Body of pancreas (tissue), 4 donors: ENCODE results near the gene LRRC73. TPM values are rescaled to one million over a fixed set of nuclear protein-coding genes. Genes with fewer than 3 reads are reported as not detected.

Source experiments
- ATAC-seq: fragments of 150-250 bp; one replicate; pipeline ENCODE4 v1.9.1; 2016
- DNase-seq, 4 donors: peaks; one replicate each; pipeline ENCODE4 v3.0.0-alpha.2; 2019
- H3K27ac ChIP-seq, 4 donors: fragments of 200-600 bp; sonication (generic); 1 replicate in 3 of 4; 2 replicates in 1 of 4; pipeline versions ENCODE4 v1.5.1 to v1.6.1; 2016 to 2019; ENCODE audit warnings: mild to moderate bottlenecking in 1 of 4, mixed read lengths in 1 of 4, moderate library complexity in 1 of 4
- H3K27me3 ChIP-seq, 2 donors: fragments of 200-600 bp; sonication (generic); one replicate each; pipeline ENCODE4 v1.6.0; 2016; ENCODE audit warnings: mild to moderate bottlenecking in 1 of 2
- H3K36me3 ChIP-seq, 2 donors: fragments of 200-600 bp; sonication (generic); replicated peaks in 1 of 2; 2 replicates each; pipeline ENCODE4 v1.5.1; 2016; ENCODE audit warnings: low read depth in 2 of 2; ENCODE audit not compliant: insufficient read depth in 1 of 2
- H3K4me1 ChIP-seq: fragments of 200-600 bp; sonication (generic); one replicate; pipeline ENCODE4 v1.6.0; 2016
- H3K4me3 ChIP-seq, 2 donors: fragments of 200-600 bp; sonication (generic); 1 replicate in 1 of 2; 2 replicates in 1 of 2; pipeline ENCODE4 v1.5.1; 2016 to 2019
- H3K9me3 ChIP-seq, 3 donors: fragments of 200-600 bp; sonication (generic); 1 replicate in 2 of 3; 2 replicates in 1 of 3; pipeline ENCODE4 v1.5.1; 2016
- POLR2A ChIP-seq, 3 donors: fragments of 450-650 bp; IDR thresholded peaks; one replicate each; pipeline ENCODE4 v1.6.1; 2016; ENCODE audit warnings: antibody characterized with exemption in 3 of 3, mild to moderate bottlenecking in 2 of 3
- WGBS, 2 donors: methylation state at CpG; one replicate each; pipeline ENCODE4 v1.1.5; 2017; 5-methylcytosine and 5-hydroxymethylcytosine counted together
- intact Hi-C: fragments of 100-400 bp; cut with DNase I; formaldehyde crosslinking; loops from one replicate; pipeline ENCODE4 v1.15.1; 2023
- total RNA-seq, 2 donors: library from RNA; depleted of rRNA; stranded (reverse); fragments of >200 nt; gene quantifications; one replicate each; pipeline ENCODE4 v1.1.0, GENCODE V29; 2016
- TF ChIP-seq, protein P1 (sequence below), 7 experiments: fragments of 450-650 bp in 4 of 7; fragments of 200-600 bp in 3 of 7; sonication (generic) in 3 of 7; IDR thresholded peaks; one replicate each; pipeline ENCODE4 v1.5.1; 2016 to 2019; ENCODE audit warnings: antibody characterized with exemption in 7 of 7

Gene LRRC73
- total RNA-seq, 2 donors from 2014 or later = not detected

GRCh38 chr6:43491750-43492661 lies 18.1 kb downstream of the LRRC73 start:
- peak in 2 of 4 donors; percentile 52 to 57 for DNase-seq
- intact Hi-C loops = no loop called here
- TF ChIP-seq, protein P1, sequence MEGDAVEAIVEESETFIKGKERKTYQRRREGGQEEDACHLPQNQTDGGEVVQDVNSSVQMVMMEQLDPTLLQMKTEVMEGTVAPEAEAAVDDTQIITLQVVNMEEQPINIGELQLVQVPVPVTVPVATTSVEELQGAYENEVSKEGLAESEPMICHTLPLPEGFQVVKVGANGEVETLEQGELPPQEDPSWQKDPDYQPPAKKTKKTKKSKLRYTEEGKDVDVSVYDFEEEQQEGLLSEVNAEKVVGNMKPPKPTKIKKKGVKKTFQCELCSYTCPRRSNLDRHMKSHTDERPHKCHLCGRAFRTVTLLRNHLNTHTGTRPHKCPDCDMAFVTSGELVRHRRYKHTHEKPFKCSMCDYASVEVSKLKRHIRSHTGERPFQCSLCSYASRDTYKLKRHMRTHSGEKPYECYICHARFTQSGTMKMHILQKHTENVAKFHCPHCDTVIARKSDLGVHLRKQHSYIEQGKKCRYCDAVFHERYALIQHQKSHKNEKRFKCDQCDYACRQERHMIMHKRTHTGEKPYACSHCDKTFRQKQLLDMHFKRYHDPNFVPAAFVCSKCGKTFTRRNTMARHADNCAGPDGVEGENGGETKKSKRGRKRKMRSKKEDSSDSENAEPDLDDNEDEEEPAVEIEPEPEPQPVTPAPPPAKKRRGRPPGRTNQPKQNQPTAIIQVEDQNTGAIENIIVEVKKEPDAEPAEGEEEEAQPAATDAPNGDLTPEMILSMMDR (IDR thresholded peaks at IDR 0.05) = no peak
- TF ChIP-seq POLR2A (IDR thresholded peaks at IDR 0.05) = no peak
- H3K4me1 ChIP-seq = peaks cover 12% of the 10 kb centered on the region
- ATAC-seq = peak; percentile 25
- WGBS, 2 donors = 47 to 53% methylated on average over 4 to 10 of the region's 10 CpGs
- no peak overlapping the region for H3K4me3 ChIP-seq
- no peaks in the 10 kb centered on the region for H3K9me3 ChIP-seq
- H3K27me3 ChIP-seq = no peaks in the 10 kb centered on the region
- H3K27ac ChIP-seq = no peak overlapping the region
- no peaks in the 10 kb centered on the region for H3K36me3 ChIP-seq

GRCh38 chr6:43490523-43490939 lies 19.6 kb downstream of the LRRC73 start:
- no peak for ATAC-seq
- no peaks in the 10 kb centered on the region for H3K9me3 ChIP-seq
- DNase-seq = no peak
- H3K4me3 ChIP-seq = no peak overlapping the region
- no peak overlapping the region for H3K27ac ChIP-seq
- intact Hi-C loops = no loop called here
- TF ChIP-seq, protein P1 (IDR thresholded peaks at IDR 0.05) = no peak
- TF ChIP-seq POLR2A (IDR thresholded peaks at IDR 0.05) = no peak
- 80 to 81% methylated on average over 4 to 6 of the region's 6 CpGs for WGBS, 2 donors
- H3K36me3 ChIP-seq = no peaks in the 10 kb centered on the region
- peaks cover 12% of the 10 kb centered on the region for H3K4me1 ChIP-seq
- no peaks in the 10 kb centered on the region for H3K27me3 ChIP-seq

DNA sequence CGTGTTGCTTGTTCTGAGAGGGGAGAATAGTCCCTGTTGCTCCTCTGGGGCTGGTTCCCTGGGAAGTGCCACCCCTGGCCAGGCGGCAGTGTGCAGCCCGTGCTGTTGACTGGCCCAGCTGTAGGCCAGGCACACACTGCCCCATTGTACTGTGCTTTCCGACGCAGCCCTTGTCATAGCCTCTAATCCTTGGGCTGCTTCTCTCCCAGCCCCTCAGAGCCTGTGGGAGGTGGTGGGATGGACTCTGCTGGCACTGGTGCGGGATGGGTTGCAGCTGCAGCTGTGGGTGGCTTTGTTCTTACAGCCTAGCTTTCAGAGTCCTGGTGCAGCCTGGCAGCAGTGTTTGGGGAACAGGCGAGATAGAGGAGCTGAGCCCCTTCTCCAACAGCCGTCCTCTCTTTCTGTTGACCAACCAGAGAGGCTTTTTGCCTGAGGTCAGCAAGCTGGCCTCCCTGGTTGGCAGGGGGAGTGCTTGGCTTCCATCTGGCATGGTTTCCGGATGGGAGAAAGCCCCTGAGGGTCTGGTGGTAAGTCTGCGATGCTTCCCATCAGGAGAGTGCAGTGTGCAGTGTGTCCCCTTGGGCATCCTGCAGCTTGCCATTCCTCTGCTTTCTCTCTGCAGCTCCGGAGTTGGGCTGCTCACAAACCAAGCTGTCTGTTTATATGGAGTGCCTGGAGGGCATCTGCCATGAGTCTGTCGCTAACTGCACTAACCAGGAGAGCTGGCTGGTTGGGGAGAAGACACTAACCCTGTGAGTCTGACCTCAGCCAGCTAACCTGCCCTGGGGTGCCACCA lies 20.7 kb downstream of the LRRC73 start:
- WGBS, 2 donors = 94 to 95% methylated on average over 7 to 12 of the region's 12 CpGs
- intact Hi-C loops = no loop called here
- no peaks in the 10 kb centered on the region for H3K36me3 ChIP-seq

DNA sequence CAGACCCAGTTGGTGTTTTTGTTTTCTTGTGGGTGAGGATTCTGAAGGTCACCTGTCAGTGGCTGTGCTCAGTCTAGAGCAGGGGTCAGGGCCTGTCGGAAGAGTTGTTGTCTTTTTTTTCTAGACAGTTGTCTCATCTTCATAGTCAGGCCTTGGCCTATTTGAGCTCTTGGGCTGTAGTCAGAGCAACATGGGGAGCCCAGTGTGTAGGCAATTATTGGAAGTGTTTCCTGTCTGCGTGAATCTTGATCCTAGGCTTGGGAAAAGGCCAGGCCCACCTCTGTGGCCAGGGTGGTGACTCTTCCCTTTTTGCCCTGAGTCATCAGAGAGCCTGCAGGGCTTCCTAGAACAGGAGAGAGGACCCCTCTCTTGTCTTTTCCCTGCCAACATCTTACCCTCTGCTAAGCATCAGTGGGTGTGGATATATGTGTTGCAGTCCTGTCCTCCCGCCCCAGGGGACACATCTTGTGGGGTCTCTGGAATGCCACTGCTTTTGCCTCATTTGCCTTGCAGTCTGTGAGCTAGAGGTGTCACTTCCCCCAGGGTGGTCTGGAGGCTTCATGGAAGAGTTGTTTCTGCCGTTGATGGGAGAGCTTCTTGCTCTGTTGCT lies 21.4 kb downstream of the LRRC73 start:
- H3K9me3 ChIP-seq = no peaks in the 10 kb centered on the region
- 62 to 74% methylated on average over 3 to 4 of the region's 4 CpGs for WGBS, 2 donors
- ATAC-seq (no peak), DNase-seq (no peak)
- no peaks in the 10 kb centered on the region for H3K36me3 ChIP-seq
- intact Hi-C loops = no loop called here
- TF ChIP-seq, protein P1 (IDR thresholded peaks at IDR 0.05) = no peak
- H3K4me1 ChIP-seq = peaks cover 12% of the 10 kb centered on the region
- no peaks in the 10 kb centered on the region for H3K27me3 ChIP-seq
- no peak overlapping the region for H3K27ac ChIP-seq
- H3K4me3 ChIP-seq = no peak overlapping the region

More for the DNA sequence above, 20.7 kb downstream of the LRRC73 start:
- DNase-seq (no peak), ATAC-seq (no peak)
- Histone ChIP-seq H3K4me3 (no peak overlapping the region), H3K27me3 (no peaks in the 10 kb centered on the region), H3K27ac (no peak overlapping the region), H3K9me3 (no peaks in the 10 kb centered on the region), H3K4me1 (peaks cover 12% of the 10 kb centered on the region)
- TF ChIP-seq, protein P1 (IDR thresholded peaks at IDR 0.05) = no peak
- no peak for TF ChIP-seq POLR2A (IDR thresholded peaks at IDR 0.05)
